ENCODE results near the gene HMGCL. TPM values are rescaled to one million over a fixed set of nuclear protein-coding genes. Genes with fewer than 3 reads are reported as not detected.

Gene HMGCL
- total and polyA plus RNA-seq, 2 of the 13 experiments (the other 11 are each of a cell fraction or from before 2014, with no cell fraction given), result 21.3 to 41.4 TPM

DNA sequence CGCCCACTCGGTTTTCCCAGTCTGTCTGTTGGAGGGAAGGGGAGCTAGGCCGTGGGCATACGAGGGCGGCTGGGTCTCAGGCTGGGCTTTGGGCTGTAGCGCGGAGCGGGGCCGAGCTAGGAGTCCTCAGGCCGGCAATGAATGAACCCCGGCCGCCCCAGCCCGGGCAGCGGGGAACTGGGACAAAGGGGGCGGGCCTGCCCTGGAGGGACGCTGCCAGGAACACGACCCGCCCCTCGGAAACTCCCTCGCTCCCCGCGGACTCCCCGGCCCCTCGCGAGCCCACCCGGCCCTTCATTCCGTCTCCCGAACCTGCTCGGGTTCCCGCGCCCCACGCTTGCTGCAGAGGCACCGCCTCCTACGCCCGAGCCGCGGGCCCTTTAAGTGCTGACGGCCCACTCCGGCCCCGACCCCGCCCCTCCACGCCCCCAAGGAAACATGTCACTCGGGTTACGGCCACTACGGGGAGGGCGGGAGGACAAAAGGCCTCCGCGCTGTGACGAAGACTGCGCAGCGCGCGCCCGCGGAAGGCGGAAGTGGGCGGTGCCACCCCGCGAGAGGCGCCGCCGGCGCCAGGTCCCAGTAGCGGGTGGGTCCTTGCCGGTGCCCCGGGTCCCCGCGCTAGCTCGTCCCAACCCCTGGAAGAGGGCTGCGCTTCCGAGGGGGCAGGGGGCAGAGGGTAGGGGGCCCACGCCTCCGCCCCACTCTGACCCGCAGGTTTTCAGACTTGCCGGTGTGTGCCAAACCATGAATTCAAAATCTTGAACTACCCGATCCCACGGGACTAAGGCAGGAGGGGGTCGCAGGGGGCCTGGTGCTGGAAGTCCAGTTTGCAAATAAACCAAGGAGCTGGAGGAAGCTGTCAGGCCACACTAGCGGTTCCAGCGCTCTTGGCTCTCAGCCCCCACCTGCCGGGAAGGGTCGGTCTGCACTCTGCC lies 24.6 kb downstream of the HMGCL start, which contains the start of gene GALE (continued):
- TF ChIP-seq NR0B2 (CRISPR knock-in tag; IDR thresholded peaks at IDR 0.05) (no peak), REST (IDR thresholded peaks at IDR 0.05; ENCODE audit: borderline replicate concordance in 1 of 2, low read depth in 1 of 2, low read length in 2 of 2) (peak in 1 of 2 experiments; percentile 50; a peak in 1 of 4 replicates), ZNF431 (CRISPR knock-in tag; IDR thresholded peaks at IDR 0.05; ENCODE audit: borderline replicate concordance, low read depth) (no peak), SOX13 (IDR thresholded peaks at IDR 0.05) (no peak), SOX13 (CRISPR knock-in tag; conservative IDR thresholded peaks at IDR 0.05 in 1 of 2, IDR thresholded peaks at IDR 0.05 in 1 of 2) (no peak; a peak in 1 of 4 replicates), KLF12 (CRISPR knock-in tag; IDR thresholded peaks at IDR 0.05; ENCODE audit: borderline replicate concordance) (peak; percentile 45; the same call in 1 of the 2 replicates), ZNF326 (CRISPR knock-in tag; IDR thresholded peaks at IDR 0.05; ENCODE audit: borderline replicate concordance) (no peak), STAT6 (CRISPR knock-in tag; IDR thresholded peaks at IDR 0.05; ENCODE audit: borderline replicate concordance) (no peak; the same call in 1 of the 2 replicates), NFYC (CRISPR knock-in tag; IDR thresholded peaks at IDR 0.05) (no peak; the same call in 1 of the 2 replicates), FLYWCH1 (CRISPR knock-in tag; IDR thresholded peaks at IDR 0.05) (no peak), PCBP1 (IDR thresholded peaks at IDR 0.05; ENCODE audit: borderline replicate concordance, low read depth, low read length) (no peak)
- TF ChIP-seq, protein P1, sequence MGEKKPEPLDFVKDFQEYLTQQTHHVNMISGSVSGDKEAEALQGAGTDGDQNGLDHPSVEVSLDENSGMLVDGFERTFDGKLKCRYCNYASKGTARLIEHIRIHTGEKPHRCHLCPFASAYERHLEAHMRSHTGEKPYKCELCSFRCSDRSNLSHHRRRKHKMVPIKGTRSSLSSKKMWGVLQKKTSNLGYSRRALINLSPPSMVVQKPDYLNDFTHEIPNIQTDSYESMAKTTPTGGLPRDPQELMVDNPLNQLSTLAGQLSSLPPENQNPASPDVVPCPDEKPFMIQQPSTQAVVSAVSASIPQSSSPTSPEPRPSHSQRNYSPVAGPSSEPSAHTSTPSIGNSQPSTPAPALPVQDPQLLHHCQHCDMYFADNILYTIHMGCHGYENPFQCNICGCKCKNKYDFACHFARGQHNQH (CRISPR knock-in tag; IDR thresholded peaks at IDR 0.05), result peak; percentile 44; the same call in 1 of the 2 replicates
- TF ChIP-seq, protein P2, sequence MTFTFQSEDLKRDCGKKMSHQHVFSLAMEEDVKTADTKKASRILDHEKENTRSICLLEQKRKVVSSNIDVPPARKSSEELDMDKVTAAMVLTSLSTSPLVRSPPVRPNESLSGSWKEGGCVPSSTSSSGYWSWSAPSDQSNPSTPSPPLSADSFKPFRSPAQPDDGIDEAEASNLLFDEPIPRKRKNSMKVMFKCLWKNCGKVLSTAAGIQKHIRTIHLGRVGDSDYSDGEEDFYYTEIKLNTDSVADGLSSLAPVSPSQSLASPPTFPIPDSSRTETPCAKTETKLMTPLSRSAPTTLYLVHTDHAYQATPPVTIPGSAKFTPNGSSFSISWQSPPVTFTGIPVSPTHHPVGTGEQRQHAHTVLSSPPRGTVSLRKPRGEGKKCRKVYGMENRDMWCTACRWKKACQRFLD (CRISPR knock-in tag; IDR thresholded peaks at IDR 0.05; ENCODE audit: borderline replicate concordance), result peak; percentile 15; the same call in 1 of the 2 replicates
